Right lobe of liver (tissue), 6 donors: ENCODE measurements around the gene RPS6KA2. TPM values are rescaled to one million over a fixed set of nuclear protein-coding genes. Genes with fewer than 3 reads are reported as not detected.

ENCODE experiments used
- ATAC-seq, 4 donors: fragments of 200-7000 bp; cut with Tn5 transposase; one replicate each; pipeline ENCODE4 v1.9.1; 2020; ENCODE audit warnings: mild to moderate bottlenecking in 4 of 4, moderate library complexity in 4 of 4
- DNase-seq, 3 donors: peaks; one replicate each; pipeline ENCODE4 v3.0.0-alpha.2; 2020
- H3K27ac ChIP-seq, 3 donors: fragments of 200-600 bp; one replicate each; pipeline ENCODE4 v1.8.0; 2022
- H3K27me3 ChIP-seq, 2 donors: fragments of 200-600 bp; one replicate each; pipeline ENCODE4 v1.8.0; 2022
- H3K36me3 ChIP-seq, 4 donors: fragments of 200-600 bp; sonication (generic) in 1 of 4; one replicate each; pipeline versions ENCODE4 v1.5.1 to v1.8.0; 2017 to 2022; ENCODE audit warnings: control low read depth in 1 of 4
- H3K4me1 ChIP-seq, 4 donors: fragments of 200-600 bp; sonication (generic) in 1 of 4; one replicate each; pipeline versions ENCODE4 v1.5.1 to v1.8.0; 2017 to 2022; ENCODE audit warnings: control low read depth in 1 of 4
- H3K4me3 ChIP-seq, 3 donors: fragments of 200-600 bp; one replicate each; pipeline ENCODE4 v1.8.0; 2022
- H3K9me3 ChIP-seq, 4 donors: fragments of 200-600 bp; sonication (generic) in 1 of 4; one replicate each; pipeline versions ENCODE4 v1.5.1 to v1.8.0; 2017 to 2022; ENCODE audit warnings: control low read depth in 1 of 4
- CTCF ChIP-seq, 4 donors: fragments of 200-600 bp in 3 of 4; fragments of 450-650 bp in 1 of 4; IDR thresholded peaks; one replicate each; pipeline versions ENCODE4 v1.5.1 to v1.8.0; 2016 to 2022; ENCODE audit warnings: antibody characterized with exemption in 4 of 4, mild to moderate bottlenecking in 2 of 4
- POLR2A ChIP-seq: fragments of 450-650 bp; IDR thresholded peaks from one replicate; pipeline ENCODE4 v1.6.1; 2017; ENCODE audit warnings: antibody characterized with exemption, mild to moderate bottlenecking
- WGBS: methylation state at CpG from one replicate; pipeline ENCODE4 v1.1.6; 2018; ENCODE audit warnings: low coverage, low lambda C conversion rate; ENCODE audit not compliant: insufficient coverage; ENCODE audit errors: missing lambda C conversion rate; 5-methylcytosine and 5-hydroxymethylcytosine counted together
- intact Hi-C, 2 donors: fragments of 100-400 bp; cut with DNase I; formaldehyde crosslinking; loops; one replicate each; pipeline versions ENCODE4 v1.11.2 to v1.14.1; 2022
- total RNA-seq, 6 experiments: library from RNA; depleted of rRNA in 2 of 6; stranded (reverse); fragments of >200 nt in 2 of 6; fragmentation: NEBNext Ultra II Directional in 3 of 6; extraction: Animal tissue kit (Norgen Biotek cat#: 25700) in 3 of 6; gene quantifications; one replicate each; pipeline versions ENCODE4 v1.1.0 to v1.2.4, GENCODE V29; 2016 to 2023
- donor health status: DM: no; HTN: yes; CAD: no.
- donor health status: DM: no; HTN: no; CAD: no.
- donor health status: DM: no; HTN: no; CAD: no.
- donor health status: DM: no; HTN: yes; CAD: no.
- donor health status: DM: no; HTN: yes; CAD: no.

The RPS6KA2 gene
- total RNA-seq, 6 experiments from 2014 or later, result 6.4 to 18.1 (median 11.1) TPM

- Histone ChIP-seq H3K36me3 (no peaks in the 10 kb centered on the region), H3K27ac (no peak overlapping the region), H3K4me1 (peaks cover 0 to 14% (median 2%) of the 10 kb centered on the region in 4 donors), H3K9me3 (no peaks in the 10 kb centered on the region), H3K27me3 (no peaks in the 10 kb centered on the region), H3K4me3 (no peak overlapping the region)
- no peak for TF ChIP-seq CTCF (IDR thresholded peaks at IDR 0.05)
- TF ChIP-seq POLR2A, result no peak
- DNase-seq, result no peak
- ATAC-seq, result no peak
- intact Hi-C loops, result no loop called here
- 78% methylated on average over 3 of the region's 5 CpGs for WGBS
Observed at GRCh38 chr6:166623318-166623717, 3.7 kb downstream of the RPS6KA2 start.

GRCh38 chr6:166621114-166621540 is 5.9 kb downstream of the RPS6KA2 start:
- H3K4me3 ChIP-seq, result no peak overlapping the region
- no peak for ATAC-seq
- intact Hi-C loops, result no loop called here
- 65% methylated on average over 2 of the region's 6 CpGs for WGBS
- no peaks in the 10 kb centered on the region for H3K27me3 ChIP-seq
- DNase-seq, result no peak
- TF ChIP-seq CTCF (IDR thresholded peaks at IDR 0.05) (no peak), POLR2A (no peak)
- no peaks in the 10 kb centered on the region for H3K9me3 ChIP-seq
- H3K4me1 ChIP-seq, result peaks cover 0 to 8% (median 1%) of the 10 kb centered on the region in 4 donors
- H3K27ac ChIP-seq, result no peak overlapping the region
- no peaks in the 10 kb centered on the region for H3K36me3 ChIP-seq

GRCh38 chr6:166620478-166621113 is 6.5 kb downstream of the RPS6KA2 start:
- DNase-seq (no peak), ATAC-seq (no peak)
- Histone ChIP-seq H3K4me3 (no peak overlapping the region), H3K4me1 (peaks cover 0 to 4% (median 1%) of the 10 kb centered on the region in 4 donors), H3K9me3 (no peaks in the 10 kb centered on the region), H3K36me3 (no peaks in the 10 kb centered on the region), H3K27ac (peak overlapping the region in 2 of 3 donors; percentile 23 to 34), H3K27me3 (no peaks in the 10 kb centered on the region)
- intact Hi-C loops, result no loop called here
- WGBS, result 67% methylated on average over 3 of the region's 8 CpGs
- TF ChIP-seq POLR2A (no peak), CTCF (IDR thresholded peaks at IDR 0.05) (no peak)

GRCh38 chr6:166619912-166620311 is 7.1 kb downstream of the RPS6KA2 start:
- no peak for TF ChIP-seq CTCF (IDR thresholded peaks at IDR 0.05)
- no peak for TF ChIP-seq POLR2A
- Histone ChIP-seq H3K4me3 (no peak overlapping the region), H3K27ac (peak overlapping the region in 2 of 3 donors; percentile 23 to 34), H3K4me1 (peaks cover 0 to 4% (median 1%) of the 10 kb centered on the region in 4 donors), H3K9me3 (no peaks in the 10 kb centered on the region), H3K36me3 (no peaks in the 10 kb centered on the region), H3K27me3 (no peaks in the 10 kb centered on the region)
- DNase-seq (no peak), ATAC-seq (peak; percentile 54 to 84 (median 74))
- intact Hi-C loops, result no loop called here
- 18% methylated on average over 3 of the region's 3 CpGs for WGBS
